Testis (tissue), 3 donors: ENCODE data around the gene ATRNL1. TPM values are rescaled to one million over a fixed set of nuclear protein-coding genes. Genes with fewer than 3 reads are reported as not detected.

Source experiments
- DNase-seq: peaks from one replicate; pipeline ENCODE4 v3.0.0-alpha.2; 2019
- H3K27ac ChIP-seq, 2 donors: fragments of 200-600 bp; sonication (generic); one replicate each; pipeline ENCODE4 v1.5.1; 2019
- H3K27me3 ChIP-seq: fragments of 200-600 bp; sonication (generic); one replicate; pipeline ENCODE4 v1.5.1; 2019
- H3K36me3 ChIP-seq: fragments of 200-600 bp; sonication (generic); one replicate; pipeline ENCODE4 v1.5.1; 2017; ENCODE audit warnings: low read depth; ENCODE audit errors: missing control alignments
- H3K4me1 ChIP-seq: fragments of 200-600 bp; sonication (generic); one replicate; pipeline ENCODE4 v1.5.1; 2019
- H3K4me3 ChIP-seq, 2 donors: fragments of 200-600 bp; sonication (generic); one replicate each; pipeline ENCODE4 v1.5.1; 2017 to 2019
- H3K9me3 ChIP-seq: fragments of 200-600 bp; sonication (generic); one replicate; pipeline ENCODE4 v1.5.1; 2017
- POLR2A ChIP-seq: fragments of 450-650 bp; IDR thresholded peaks from one replicate; pipeline ENCODE4 v1.6.1; 2017; ENCODE audit warnings: antibody characterized with exemption, mild to moderate bottlenecking, moderate library complexity
- WGBS, 2 donors: methylation state at CpG; one replicate each; pipeline ENCODE4 v1.1.5; 2018; 5-methylcytosine and 5-hydroxymethylcytosine counted together
- intact Hi-C: fragments of 100-400 bp; cut with DNase I; formaldehyde crosslinking; loops from one replicate; pipeline ENCODE4 v1.15.1; 2023; ENCODE audit warnings: low total_unique reads
- polyA plus RNA-seq: library from polyadenylated mRNA; stranded (reverse); fragments of 350-450 nt; fragmentation: Illumina TruSeq; extraction: RNeasy Lipid Tissue Mini Kit (QIAGEN cat#74804); gene quantifications from one replicate; pipeline ENCODE4 v1.2.3, GENCODE V29; 2014; ENCODE audit warnings: low read depth, low replicate concordance; ENCODE audit not compliant: insufficient read depth
- total RNA-seq, 2 donors: library from RNA; depleted of rRNA; stranded (reverse); fragments of >200 nt; gene quantifications; one replicate each; pipeline ENCODE4 v1.2.3, GENCODE V29; 2016
- TF ChIP-seq, protein P1 (sequence below), 3 experiments: fragments of 450-650 bp in 2 of 3; fragments of 200-600 bp in 1 of 3; sonication (generic) in 1 of 3; IDR thresholded peaks; one replicate each; pipeline ENCODE4 v1.5.1; 2016 to 2019; ENCODE audit warnings: antibody characterized with exemption in 3 of 3, mild to moderate bottlenecking in 2 of 3, moderate library complexity in 1 of 3

The ATRNL1 gene
- total and polyA plus RNA-seq, 3 donors from 2014 or later: 32.4 to 61.3 (median 45.7) TPM

DNA sequence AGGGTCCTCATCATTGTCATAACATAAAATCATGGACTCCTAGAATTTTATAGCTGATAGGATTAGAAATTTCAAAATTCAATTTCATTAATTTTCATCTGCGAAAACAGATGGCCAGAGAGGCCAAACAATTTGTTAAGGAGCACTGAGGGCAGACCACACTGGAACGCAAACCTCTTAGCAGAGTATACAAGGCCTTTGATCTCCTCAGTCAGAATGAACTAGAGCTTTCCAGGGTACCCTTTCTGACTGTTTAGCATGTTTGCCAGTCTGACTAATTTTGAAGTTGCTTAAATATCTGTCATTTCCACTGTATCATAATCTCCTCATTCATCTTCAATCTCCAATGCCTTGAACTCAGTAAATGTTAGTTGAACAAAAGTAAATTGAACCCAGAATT is 41.9 kb upstream of the ATRNL1 start:
- 86 to 87% methylated on average over 2 of the region's 2 CpGs for WGBS, 2 donors
- intact Hi-C loops: no loop called here
- Histone ChIP-seq H3K9me3 (no peaks in the 10 kb centered on the region), H3K36me3 (no peaks in the 10 kb centered on the region), H3K4me1 (no peaks in the 10 kb centered on the region), H3K27ac (no peak overlapping the region), H3K4me3 (no peak overlapping the region), H3K27me3 (no peaks in the 10 kb centered on the region)
- no peak for TF ChIP-seq POLR2A
- TF ChIP-seq, protein P1, sequence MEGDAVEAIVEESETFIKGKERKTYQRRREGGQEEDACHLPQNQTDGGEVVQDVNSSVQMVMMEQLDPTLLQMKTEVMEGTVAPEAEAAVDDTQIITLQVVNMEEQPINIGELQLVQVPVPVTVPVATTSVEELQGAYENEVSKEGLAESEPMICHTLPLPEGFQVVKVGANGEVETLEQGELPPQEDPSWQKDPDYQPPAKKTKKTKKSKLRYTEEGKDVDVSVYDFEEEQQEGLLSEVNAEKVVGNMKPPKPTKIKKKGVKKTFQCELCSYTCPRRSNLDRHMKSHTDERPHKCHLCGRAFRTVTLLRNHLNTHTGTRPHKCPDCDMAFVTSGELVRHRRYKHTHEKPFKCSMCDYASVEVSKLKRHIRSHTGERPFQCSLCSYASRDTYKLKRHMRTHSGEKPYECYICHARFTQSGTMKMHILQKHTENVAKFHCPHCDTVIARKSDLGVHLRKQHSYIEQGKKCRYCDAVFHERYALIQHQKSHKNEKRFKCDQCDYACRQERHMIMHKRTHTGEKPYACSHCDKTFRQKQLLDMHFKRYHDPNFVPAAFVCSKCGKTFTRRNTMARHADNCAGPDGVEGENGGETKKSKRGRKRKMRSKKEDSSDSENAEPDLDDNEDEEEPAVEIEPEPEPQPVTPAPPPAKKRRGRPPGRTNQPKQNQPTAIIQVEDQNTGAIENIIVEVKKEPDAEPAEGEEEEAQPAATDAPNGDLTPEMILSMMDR (IDR thresholded peaks at IDR 0.05): no peak
- no peak for DNase-seq

- Histone ChIP-seq H3K9me3 (no peaks in the 10 kb centered on the region), H3K4me3 (no peak overlapping the region), H3K36me3 (no peaks in the 10 kb centered on the region), H3K4me1 (no peaks in the 10 kb centered on the region), H3K27me3 (no peaks in the 10 kb centered on the region), H3K27ac (no peak overlapping the region)
- intact Hi-C loops: no loop called here
- no peak for TF ChIP-seq POLR2A
- 82 to 83% methylated on average over 3 of the region's 3 CpGs for WGBS, 2 donors
- no peak for DNase-seq
These were observed 40.9 kb upstream of the ATRNL1 start for GRCh38 chr10:115052226-115052625.

GRCh38 chr10:115052728-115053127 is 40.4 kb upstream of the ATRNL1 start:
- intact Hi-C loops: no loop called here
- Histone ChIP-seq H3K36me3 (no peaks in the 10 kb centered on the region), H3K27ac (no peak overlapping the region), H3K4me1 (no peaks in the 10 kb centered on the region), H3K9me3 (no peaks in the 10 kb centered on the region), H3K4me3 (no peak overlapping the region), H3K27me3 (no peaks in the 10 kb centered on the region)
- 32 to 33% methylated on average over 1 of the region's 1 CpG for WGBS, 2 donors
- no peak for TF ChIP-seq POLR2A
- TF ChIP-seq, protein P1 (IDR thresholded peaks at IDR 0.05): no peak
- no peak for DNase-seq

DNA sequence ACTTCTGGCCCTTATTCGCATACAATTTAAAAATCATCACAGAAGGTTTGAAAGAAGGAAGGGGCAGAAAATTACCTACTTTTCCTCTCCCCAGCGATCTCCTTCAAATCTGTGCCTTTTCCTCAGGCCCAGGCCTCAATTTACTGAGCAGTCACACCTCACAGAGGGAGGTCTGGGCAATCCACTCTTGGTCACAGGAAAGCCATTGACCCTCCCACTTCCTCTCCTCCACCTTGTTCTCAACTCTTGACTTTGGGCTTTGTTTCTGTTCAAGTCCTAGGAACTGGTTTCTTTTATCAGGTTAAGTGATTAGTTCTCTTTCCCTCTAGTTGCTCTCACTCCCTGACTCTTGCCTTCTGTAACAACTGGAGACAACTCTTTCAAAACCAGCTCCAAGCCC is 37.0 kb upstream of the ATRNL1 start:
- H3K4me1 ChIP-seq: no peaks in the 10 kb centered on the region
- intact Hi-C loops: no loop called here
- no peaks in the 10 kb centered on the region for H3K36me3 ChIP-seq
- 87 to 96% methylated on average over 2 of the region's 2 CpGs for WGBS, 2 donors
- no peak for DNase-seq
- H3K27ac ChIP-seq: no peak overlapping the region
- H3K4me3 ChIP-seq: no peak overlapping the region
- TF ChIP-seq, protein P1 (IDR thresholded peaks at IDR 0.05): no peak
- TF ChIP-seq POLR2A: no peak
- no peaks in the 10 kb centered on the region for H3K9me3 ChIP-seq
- H3K27me3 ChIP-seq: no peaks in the 10 kb centered on the region

DNA sequence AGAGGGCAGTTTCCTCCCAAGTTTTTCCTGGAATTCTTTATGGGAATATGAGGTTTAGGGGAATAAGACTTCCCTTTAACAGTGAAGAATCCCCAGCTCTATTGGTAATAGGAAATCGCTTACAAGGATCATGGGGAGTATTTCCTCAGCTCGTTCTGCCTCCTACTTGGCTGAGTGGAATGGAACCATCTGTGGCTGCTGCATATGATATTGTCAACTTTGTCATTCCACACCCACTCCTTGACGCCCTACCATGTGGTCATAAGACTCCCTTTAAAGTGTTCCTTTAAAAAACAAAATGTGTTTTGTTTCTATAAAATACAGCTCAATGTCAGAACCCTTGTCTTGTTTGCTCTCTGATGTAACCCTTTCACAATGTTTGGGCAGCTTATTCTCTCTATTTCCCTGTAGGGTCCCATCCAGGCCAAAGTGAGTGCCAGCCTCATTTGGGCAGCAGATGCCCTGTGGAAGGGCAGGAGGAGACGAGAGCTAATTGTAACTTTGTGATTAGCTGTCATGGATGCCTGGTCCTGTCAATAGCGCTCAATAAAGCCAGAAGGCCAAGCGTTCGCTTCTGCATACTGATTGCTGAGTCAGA is 33.8 kb upstream of the ATRNL1 start:
- DNase-seq: no peak
- WGBS, 2 donors: 80 to 88% methylated on average over 7 of the region's 7 CpGs

More for the DNA sequence above, 33.8 kb upstream of the ATRNL1 start:
- no peaks in the 10 kb centered on the region for H3K9me3 ChIP-seq
- intact Hi-C loops: no loop called here
- H3K4me1 ChIP-seq: no peaks in the 10 kb centered on the region
- H3K4me3 ChIP-seq: no peak overlapping the region
- H3K36me3 ChIP-seq: no peaks in the 10 kb centered on the region
- no peak overlapping the region for H3K27ac ChIP-seq
- no peaks in the 10 kb centered on the region for H3K27me3 ChIP-seq
- TF ChIP-seq, protein P1 (IDR thresholded peaks at IDR 0.05): no peak
- TF ChIP-seq POLR2A: no peak
